Upper lobe of left lung (tissue), 6 donors: Measurements from ENCODE around the gene CD109. TPM values are rescaled to one million over a fixed set of nuclear protein-coding genes. Genes with fewer than 3 reads are reported as not detected.

Experiments
- ATAC-seq, 2 donors: fragments of 200-7000 bp; cut with Tn5 transposase; one replicate each; pipeline ENCODE4 v1.9.1; 2022; ENCODE audit warnings: mild to moderate bottlenecking in 2 of 2, moderate library complexity in 2 of 2; ENCODE audit not compliant: low FRiP score in 2 of 2
- DNase-seq, 2 donors: peaks; one replicate each; pipeline ENCODE4 v3.0.0-alpha.2; 2019 to 2020
- H3K27ac ChIP-seq, 4 donors: fragments of 200-600 bp; sonication (generic); one replicate each; pipeline ENCODE4 v1.5.1; 2016 to 2019
- H3K27me3 ChIP-seq, 4 donors: fragments of 200-600 bp; sonication (generic); one replicate each; pipeline ENCODE4 v1.5.1; 2017 to 2019
- H3K36me3 ChIP-seq, 4 donors: fragments of 200-600 bp; sonication (generic); one replicate each; pipeline ENCODE4 v1.5.1; 2016 to 2019
- H3K4me1 ChIP-seq, 4 donors: fragments of 200-600 bp; sonication (generic); one replicate each; pipeline ENCODE4 v1.5.1; 2018 to 2019
- H3K4me3 ChIP-seq, 4 donors: fragments of 200-600 bp; sonication (generic); one replicate each; pipeline ENCODE4 v1.5.1; 2017 to 2019; ENCODE audit warnings: mild to moderate bottlenecking in 2 of 4, moderate library complexity in 1 of 4
- H3K9me3 ChIP-seq, 4 donors: fragments of 200-600 bp; sonication (generic); one replicate each; pipeline ENCODE4 v1.5.1; 2018 to 2019
- EP300 ChIP-seq, 4 donors: sonication (generic); formaldehyde crosslinking; IDR thresholded peaks; one replicate each; pipeline ENCODE4 v1.5.1; 2017; ENCODE audit warnings: antibody characterized with exemption in 4 of 4, control low read depth in 2 of 4
- POLR2A ChIP-seq, 4 donors: fragments of 450-650 bp; IDR thresholded peaks; one replicate each; pipeline ENCODE4 v1.5.1; 2016 to 2017; ENCODE audit warnings: antibody characterized with exemption in 4 of 4, mild to moderate bottlenecking in 2 of 4
- POLR2AphosphoS5 ChIP-seq, 2 donors: sonication (generic); formaldehyde crosslinking; IDR thresholded peaks; one replicate each; pipeline ENCODE4 v1.5.1; 2017; ENCODE audit warnings: antibody characterized with exemption in 2 of 2
- WGBS, 2 donors: methylation state at CpG; one replicate each; pipeline ENCODE4 v1.1.5; 2017 to 2018; 5-methylcytosine and 5-hydroxymethylcytosine counted together
- total RNA-seq, 6 donors: library from RNA; depleted of rRNA in 4 of 6; stranded (reverse); fragments of >200 nt in 4 of 6; gene quantifications; one replicate each; pipeline versions ENCODE4 v1.1.0 to v1.2.1, GENCODE V29; 2016 to 2021
- TF ChIP-seq, protein P1 (sequence below), 6 experiments: fragments of 450-650 bp in 4 of 6; fragments of 200-600 bp in 2 of 6; sonication (generic) in 2 of 6; IDR thresholded peaks; one replicate each; pipeline ENCODE4 v1.5.1; 2016 to 2019; ENCODE audit warnings: antibody characterized with exemption in 6 of 6
- donor health status: DM: no; HTN: no; CAD: no; lungs with moderate emphysema.
- donor health status: DM: no; HTN: yes; CAD: no; lungs with severe emphysema.

Gene CD109
- total RNA-seq, 6 donors from 2014 or later = 4.2 to 25.5 (median 21.3) TPM

DNA sequence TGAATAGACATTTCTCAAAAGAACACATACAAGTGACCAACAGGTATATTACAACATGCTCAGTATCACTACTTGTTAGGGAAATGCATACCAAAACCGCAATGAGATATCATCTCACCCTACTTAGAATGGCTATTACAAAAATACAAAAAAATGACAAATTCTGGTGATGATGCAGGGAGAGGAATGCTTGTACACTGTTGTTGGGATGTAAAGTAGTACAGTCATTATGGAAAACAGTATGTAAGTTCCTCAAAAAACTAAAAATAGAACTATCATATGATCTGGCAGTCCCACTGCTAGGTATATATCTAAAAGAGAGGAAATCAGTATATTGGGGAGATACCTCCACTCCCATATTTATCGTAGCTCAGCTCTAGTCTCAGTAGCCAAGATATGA, 31.3 kb upstream of the CD109 start:
- 89 to 91% methylated on average over 2 of the region's 2 CpGs for WGBS, 2 donors

DNA sequence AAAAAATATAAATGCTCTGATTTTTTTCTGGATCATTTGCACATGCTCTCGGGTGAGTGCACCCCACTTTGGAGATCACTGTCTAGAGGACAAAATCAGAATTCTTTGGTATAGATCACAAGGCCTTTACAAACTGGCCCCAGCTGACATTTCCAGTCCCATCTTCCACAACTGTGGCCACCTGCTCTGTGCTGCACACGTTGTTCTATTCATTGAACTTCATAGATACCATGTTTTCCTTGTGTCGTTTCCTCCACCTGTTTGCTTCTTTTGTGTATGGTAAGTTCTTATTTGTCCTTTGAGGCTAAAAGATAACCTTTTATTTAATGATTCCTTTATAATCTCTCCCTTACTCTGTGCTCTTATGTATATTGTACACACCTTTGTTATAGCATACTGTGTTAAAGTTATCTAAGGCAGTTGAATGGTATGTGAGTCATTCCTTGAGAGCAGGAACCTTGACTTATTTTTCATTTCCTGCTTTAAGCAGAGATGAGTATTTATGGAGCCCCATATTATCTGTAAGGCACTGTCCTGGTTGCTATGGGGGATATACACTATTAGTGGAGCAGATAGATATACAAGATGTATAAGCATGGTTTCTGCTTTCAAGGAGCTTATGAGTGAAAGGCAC, 30.2 kb upstream of the CD109 start:
- H3K27me3 ChIP-seq = no peaks in the 10 kb centered on the region
- no peaks in the 10 kb centered on the region for H3K9me3 ChIP-seq
- no peaks in the 10 kb centered on the region for H3K36me3 ChIP-seq
- DNase-seq = no peak
- TF ChIP-seq POLR2A (IDR thresholded peaks at IDR 0.05) (no peak), POLR2AphosphoS5 (IDR thresholded peaks at IDR 0.05) (no peak), EP300 (IDR thresholded peaks at IDR 0.05) (no peak)
- TF ChIP-seq, protein P1, sequence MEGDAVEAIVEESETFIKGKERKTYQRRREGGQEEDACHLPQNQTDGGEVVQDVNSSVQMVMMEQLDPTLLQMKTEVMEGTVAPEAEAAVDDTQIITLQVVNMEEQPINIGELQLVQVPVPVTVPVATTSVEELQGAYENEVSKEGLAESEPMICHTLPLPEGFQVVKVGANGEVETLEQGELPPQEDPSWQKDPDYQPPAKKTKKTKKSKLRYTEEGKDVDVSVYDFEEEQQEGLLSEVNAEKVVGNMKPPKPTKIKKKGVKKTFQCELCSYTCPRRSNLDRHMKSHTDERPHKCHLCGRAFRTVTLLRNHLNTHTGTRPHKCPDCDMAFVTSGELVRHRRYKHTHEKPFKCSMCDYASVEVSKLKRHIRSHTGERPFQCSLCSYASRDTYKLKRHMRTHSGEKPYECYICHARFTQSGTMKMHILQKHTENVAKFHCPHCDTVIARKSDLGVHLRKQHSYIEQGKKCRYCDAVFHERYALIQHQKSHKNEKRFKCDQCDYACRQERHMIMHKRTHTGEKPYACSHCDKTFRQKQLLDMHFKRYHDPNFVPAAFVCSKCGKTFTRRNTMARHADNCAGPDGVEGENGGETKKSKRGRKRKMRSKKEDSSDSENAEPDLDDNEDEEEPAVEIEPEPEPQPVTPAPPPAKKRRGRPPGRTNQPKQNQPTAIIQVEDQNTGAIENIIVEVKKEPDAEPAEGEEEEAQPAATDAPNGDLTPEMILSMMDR (IDR thresholded peaks at IDR 0.05) = no peak
- no peaks in the 10 kb centered on the region for H3K4me1 ChIP-seq
- ATAC-seq = no peak
- no peak overlapping the region for H3K27ac ChIP-seq
- no peak overlapping the region for H3K4me3 ChIP-seq
- 50 to 63% methylated on average over 3 of the region's 3 CpGs for whole genome bisulfite sequencing, 2 donors

More for the DNA sequence above, 31.3 kb upstream of the CD109 start:
- Histone ChIP-seq H3K27ac (no peak overlapping the region), H3K27me3 (no peaks in the 10 kb centered on the region), H3K4me1 (no peaks in the 10 kb centered on the region), H3K36me3 (no peaks in the 10 kb centered on the region), H3K9me3 (no peaks in the 10 kb centered on the region), H3K4me3 (no peak overlapping the region)
- no peak for ATAC-seq
- no peak for DNase-seq
- no peak for TF ChIP-seq POLR2AphosphoS5 (IDR thresholded peaks at IDR 0.05)
- TF ChIP-seq EP300 (IDR thresholded peaks at IDR 0.05) = no peak
- TF ChIP-seq POLR2A (IDR thresholded peaks at IDR 0.05) = no peak
- TF ChIP-seq, protein P1 (IDR thresholded peaks at IDR 0.05) = no peak

DNA sequence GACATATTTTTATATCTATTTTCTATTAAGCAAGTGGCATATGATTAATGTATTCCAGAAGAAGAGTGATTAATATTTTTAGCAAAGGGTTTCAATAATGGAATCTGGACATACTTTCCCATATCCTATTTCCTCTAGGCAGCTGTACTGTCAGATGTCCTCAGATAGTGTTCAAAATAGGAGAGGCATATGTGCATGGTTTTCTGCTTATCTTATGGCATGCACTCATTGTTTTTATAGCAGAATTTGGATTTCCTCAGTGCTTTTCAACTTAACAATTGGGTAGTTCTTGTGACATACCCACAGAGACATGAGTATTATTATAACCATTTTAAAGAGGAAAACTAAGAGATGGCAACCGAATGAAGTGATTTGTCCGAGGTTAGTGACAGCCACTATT, 29.6 kb upstream of the CD109 start:
- no peak for ATAC-seq
- no peaks in the 10 kb centered on the region for H3K36me3 ChIP-seq
- H3K9me3 ChIP-seq = no peaks in the 10 kb centered on the region
- TF ChIP-seq, protein P1 (IDR thresholded peaks at IDR 0.05) = no peak
- TF ChIP-seq POLR2AphosphoS5 (IDR thresholded peaks at IDR 0.05) = no peak
- no peak for TF ChIP-seq EP300 (IDR thresholded peaks at IDR 0.05)
- TF ChIP-seq POLR2A (IDR thresholded peaks at IDR 0.05) = no peak
- H3K4me3 ChIP-seq = no peak overlapping the region
- DNase-seq = no peak
- H3K27ac ChIP-seq = no peak overlapping the region
- no peaks in the 10 kb centered on the region for H3K4me1 ChIP-seq
- H3K27me3 ChIP-seq = no peaks in the 10 kb centered on the region
- WGBS, 2 donors = 46 to 58% methylated on average over 2 of the region's 2 CpGs

DNA sequence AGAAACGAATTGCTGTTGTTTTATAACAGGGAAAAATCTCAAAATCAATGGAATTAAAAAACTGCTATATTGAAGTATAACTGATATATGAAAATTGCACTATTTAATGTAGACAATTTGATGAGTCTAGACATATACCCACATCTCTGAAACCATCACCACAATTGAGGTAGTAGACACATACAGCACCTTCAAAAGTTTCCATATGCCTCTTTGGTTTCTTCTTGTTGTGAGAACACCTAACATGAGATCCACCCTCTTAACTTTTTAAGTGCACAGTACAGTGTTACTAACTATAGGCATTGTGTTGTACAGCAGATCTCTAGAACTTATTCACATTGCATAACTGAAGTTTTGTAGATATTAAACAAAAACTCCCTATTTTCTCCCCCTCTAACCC, 28.2 kb upstream of the CD109 start:
- Histone ChIP-seq H3K9me3 (no peaks in the 10 kb centered on the region), H3K27ac (no peak overlapping the region), H3K36me3 (no peaks in the 10 kb centered on the region), H3K4me3 (no peak overlapping the region), H3K27me3 (no peaks in the 10 kb centered on the region), H3K4me1 (no peaks in the 10 kb centered on the region)
- DNase-seq (no peak), ATAC-seq (no peak)
- TF ChIP-seq POLR2A (IDR thresholded peaks at IDR 0.05) (no peak), POLR2AphosphoS5 (IDR thresholded peaks at IDR 0.05) (no peak), EP300 (IDR thresholded peaks at IDR 0.05) (no peak)
- TF ChIP-seq, protein P1 (IDR thresholded peaks at IDR 0.05) = no peak
- WGBS, 2 donors = 58 to 59% methylated on average over 1 of the region's 1 CpG

DNA sequence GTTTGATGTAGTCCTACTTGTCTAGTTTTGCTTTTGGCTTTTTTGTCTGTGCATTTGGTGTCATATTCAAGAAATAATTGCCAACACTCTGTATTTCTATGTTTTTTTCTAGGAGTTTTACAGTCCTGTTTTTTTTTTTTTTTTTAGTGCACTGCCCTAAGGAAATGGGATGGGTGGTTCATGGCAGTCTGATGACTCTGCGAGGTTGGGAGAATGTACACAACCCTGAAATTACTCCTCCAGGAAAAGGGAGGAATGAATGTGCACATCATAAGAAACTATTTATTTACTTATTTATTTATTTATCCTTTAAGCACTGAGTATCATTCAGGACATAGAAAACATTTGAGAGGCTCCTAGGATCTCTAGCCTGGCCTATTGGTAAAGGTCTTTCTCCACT, 27.0 kb upstream of the CD109 start:
- Histone ChIP-seq H3K4me1 (no peaks in the 10 kb centered on the region), H3K4me3 (no peak overlapping the region), H3K27ac (no peak overlapping the region), H3K9me3 (no peaks in the 10 kb centered on the region), H3K27me3 (no peaks in the 10 kb centered on the region), H3K36me3 (no peaks in the 10 kb centered on the region)
- DNase-seq (no peak), ATAC-seq (no peak)
- TF ChIP-seq POLR2AphosphoS5 (IDR thresholded peaks at IDR 0.05) = no peak
- no peak for TF ChIP-seq POLR2A (IDR thresholded peaks at IDR 0.05)
- no peak for TF ChIP-seq EP300 (IDR thresholded peaks at IDR 0.05)
- TF ChIP-seq, protein P1 (IDR thresholded peaks at IDR 0.05) = no peak
- WGBS, 2 donors = 72 to 87% methylated on average over 1 of the region's 1 CpG
